Measurements from ENCODE around the gene SGPP1. TPM values are rescaled to one million over a fixed set of nuclear protein-coding genes. Genes with fewer than 3 reads are reported as not detected.
"Not testable (repeated sequence)": the region's sequence is repeated elsewhere in the genome, so short reads cannot be mapped to it uniquely, and the experiment has no call there.

Gene SGPP1
- total and polyA plus RNA-seq, 4 experiments from 2014 or later: 12.2 to 15.2 (median 12.5) TPM

DNA sequence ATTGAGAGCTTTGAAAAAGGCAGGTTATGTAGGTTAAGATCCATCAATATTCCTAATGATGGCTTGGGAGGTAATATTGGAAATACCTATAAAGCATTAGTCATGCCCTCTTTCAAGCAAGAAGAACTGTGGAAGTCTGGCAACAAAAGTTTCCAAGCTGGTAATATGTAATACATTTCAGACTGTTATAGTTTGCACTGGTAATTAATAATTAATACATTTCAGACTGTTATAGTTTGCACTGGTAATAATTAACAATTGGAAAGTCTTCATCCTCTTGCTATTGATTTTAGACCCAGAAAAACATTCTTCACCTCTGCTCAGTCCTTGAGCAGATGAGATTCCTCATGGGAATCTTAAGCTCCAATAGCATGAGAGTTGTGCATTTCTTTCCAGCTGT lies 57.2 kb downstream of the SGPP1 start:
- Histone ChIP-seq H3K9me3 (ENCODE audit: control insufficient read depth in 1 of 2, low read length in 2 of 2) (no peaks in the 10 kb centered on the region), H3K4me3 (ENCODE audit: low read length in 2 of 2) (no peak overlapping the region), H3K27ac (ENCODE audit: low read depth, low read length) (no peak overlapping the region), H3K4me1 (ENCODE audit: insufficient read depth, low read length) (no peaks in the 10 kb centered on the region), H3K36me3 (ENCODE audit: insufficient read depth, low read length) (no peaks in the 10 kb centered on the region), H3K27me3 (ENCODE audit: insufficient read depth, low read length) (no peaks in the 10 kb centered on the region)
- intact Hi-C loops (cut with micrococcal nuclease): no loop called here
- no peaks in the 10 kb centered on the region for H3K27me3 Mint-ChIP-seq
- peaks cover 0 to 1% of the 10 kb centered on the region in 2 donors for H3K36me3 Mint-ChIP-seq
- no peak overlapping the region for H3K4me3 Mint-ChIP-seq
- no peaks in the 10 kb centered on the region for H3K9me3 Mint-ChIP-seq
- H3K4me1 Mint-ChIP-seq: no peaks in the 10 kb centered on the region
- CTCF ChIA-PET (ENCODE audit: partially characterized antibody): interaction anchor here (1.0 kb wide), 1 partner anchor 99 kb away, joined by 3 read pairs; no protein-coding TSS in a partner anchor
- POLR2A ChIA-PET (ENCODE audit: partially characterized antibody): no interaction called here
- no peak overlapping the region for H3K27ac Mint-ChIP-seq
- DNase-seq: no peak

DNA sequence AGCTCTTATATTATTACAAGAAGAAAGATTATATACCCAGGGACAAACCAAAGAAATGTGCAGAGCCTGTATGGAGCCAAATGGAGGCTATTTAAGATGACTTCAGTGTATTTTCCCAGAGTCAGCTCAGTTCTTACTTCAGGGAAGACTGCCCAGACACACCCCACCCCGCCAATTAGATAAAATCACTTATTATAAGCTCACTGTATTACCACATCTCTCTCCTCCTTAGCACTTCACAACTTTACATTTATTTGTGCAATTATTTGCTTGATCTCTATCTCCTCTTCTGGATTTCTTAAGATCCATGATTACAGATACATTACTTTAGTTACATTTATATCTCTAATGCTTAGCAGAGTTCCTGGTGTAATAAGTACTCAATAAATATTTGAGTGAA lies 61.5 kb downstream of the SGPP1 start:
- no peaks in the 10 kb centered on the region for H3K27me3 ChIP-seq (ENCODE audit: insufficient read depth, low read length)
- H3K4me1 ChIP-seq (ENCODE audit: insufficient read depth, low read length): no peaks in the 10 kb centered on the region
- no peak overlapping the region for H3K4me3 ChIP-seq (ENCODE audit: low read length in 2 of 2)
- POLR2A ChIA-PET (ENCODE audit: partially characterized antibody): interaction anchor here (0.7 kb wide), 1 partner anchor 13 kb away, joined by 3 read pairs; no protein-coding TSS in a partner anchor
- Mint-ChIP-seq H3K27ac (no peak overlapping the region), H3K4me1 (no peaks in the 10 kb centered on the region), H3K36me3 (peaks cover 0 to 4% of the 10 kb centered on the region in 2 donors), H3K4me3 (no peak overlapping the region), H3K27me3 (no peaks in the 10 kb centered on the region), H3K9me3 (no peaks in the 10 kb centered on the region)
- no peaks in the 10 kb centered on the region for H3K9me3 ChIP-seq (ENCODE audit: control insufficient read depth in 1 of 2, low read length in 2 of 2)
- H3K27ac ChIP-seq (ENCODE audit: low read depth, low read length): no peak overlapping the region
- intact Hi-C loops (cut with micrococcal nuclease): no loop called here
- no peaks in the 10 kb centered on the region for H3K36me3 ChIP-seq (ENCODE audit: insufficient read depth, low read length)
- no peak for DNase-seq
- CTCF ChIA-PET (ENCODE audit: partially characterized antibody): interaction anchor here (1.1 kb wide), 1 partner anchor 16 kb away, joined by 3 read pairs; no protein-coding TSS in a partner anchor

DNA sequence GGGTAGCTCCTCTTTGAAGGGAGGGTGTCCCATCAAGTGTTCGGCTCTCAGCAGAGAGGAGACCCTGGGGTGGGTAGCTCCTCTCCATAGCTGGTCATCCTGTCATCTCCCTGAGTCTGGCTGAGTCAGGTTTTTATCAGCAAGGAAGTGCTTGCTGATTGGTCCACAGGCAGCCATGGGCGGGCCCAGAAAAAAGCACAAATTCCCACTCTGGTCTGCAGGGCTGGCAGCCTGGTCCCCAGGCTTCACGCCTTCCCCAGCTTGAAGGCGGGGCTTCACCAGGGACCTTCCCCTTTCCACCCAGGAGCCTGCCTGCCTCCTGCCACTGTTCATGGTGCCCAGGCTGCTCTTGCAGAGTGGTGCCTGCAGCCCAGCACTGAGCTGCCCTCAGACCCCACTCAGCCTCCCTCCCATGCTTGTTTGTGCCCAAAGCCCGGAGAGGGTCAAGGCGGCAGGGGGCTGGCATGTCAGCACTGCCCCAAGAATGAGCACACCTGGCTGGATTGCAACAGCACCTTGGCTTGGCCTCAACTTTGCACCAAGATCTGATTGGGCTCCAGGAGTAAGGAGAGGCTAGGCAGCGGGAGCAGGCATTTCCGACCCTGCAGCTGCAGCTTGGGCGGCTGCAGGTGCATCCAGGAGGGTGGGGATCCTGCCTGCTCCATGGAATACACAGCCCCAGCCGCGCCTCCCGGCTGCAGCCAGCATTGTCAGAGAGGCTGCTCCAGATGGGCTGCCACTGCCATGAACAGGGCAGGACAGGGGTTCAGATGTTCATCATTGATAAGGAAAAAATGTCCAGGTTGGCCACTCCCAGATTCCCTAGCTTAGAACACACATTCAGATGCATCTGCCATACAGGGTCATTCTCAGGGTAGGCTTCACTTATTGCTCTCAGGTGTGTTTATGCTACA lies 64.2 kb downstream of the SGPP1 start:
- Mint-ChIP-seq H3K36me3 (peaks cover 1 to 14% of the 10 kb centered on the region in 2 donors), H3K27me3 (no peaks in the 10 kb centered on the region), H3K4me1 (no peaks in the 10 kb centered on the region), H3K27ac (no peak overlapping the region), H3K4me3 (no peak overlapping the region), H3K9me3 (no peaks in the 10 kb centered on the region)
- Histone ChIP-seq H3K27me3 (ENCODE audit: insufficient read depth, low read length) (no peaks in the 10 kb centered on the region), H3K4me1 (ENCODE audit: insufficient read depth, low read length) (no peaks in the 10 kb centered on the region), H3K36me3 (ENCODE audit: insufficient read depth, low read length) (no peaks in the 10 kb centered on the region), H3K27ac (ENCODE audit: low read depth, low read length) (no peak overlapping the region), H3K9me3 (ENCODE audit: control insufficient read depth in 1 of 2, low read length in 2 of 2) (no peaks in the 10 kb centered on the region), H3K4me3 (ENCODE audit: low read length in 2 of 2) (no peak overlapping the region)
- CTCF ChIA-PET (ENCODE audit: partially characterized antibody): interaction anchor here (1.2 to 1.4 kb wide), 4 partner anchors 9 to 107 kb away, joined by 3 to 5 read pairs (median 4); no protein-coding TSS in a partner anchor
- POLR2A ChIA-PET (ENCODE audit: partially characterized antibody): interaction anchor here (1.2 to 1.3 kb wide), 2 partner anchors 13 to 22 kb away, joined by 4 to 7 read pairs; partner anchors contain the start of gene WDR89
- DNase-seq: no peak
- intact Hi-C loops (cut with micrococcal nuclease): no loop called here

DNA sequence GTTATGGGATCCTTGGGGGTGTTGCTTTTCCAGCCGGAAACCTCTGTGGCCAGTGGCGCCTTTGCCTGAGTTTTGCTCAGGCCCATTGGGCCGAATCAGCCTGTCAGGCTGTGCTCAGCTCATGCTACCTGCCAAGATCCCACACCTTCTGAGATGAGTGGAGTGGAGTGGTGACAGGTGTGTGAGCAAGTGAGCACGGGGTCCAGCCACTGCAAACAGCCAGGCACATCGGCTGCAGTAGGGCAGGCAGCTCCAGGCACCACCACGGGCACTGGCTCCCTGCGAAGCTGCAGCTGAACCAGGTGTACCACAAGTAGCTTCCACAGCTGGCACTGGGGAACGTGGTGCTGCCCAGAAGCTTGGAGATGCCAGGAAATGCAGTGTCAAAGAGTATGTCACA lies 65.1 kb downstream of the SGPP1 start:
- Mint-ChIP-seq H3K27me3 (no peaks in the 10 kb centered on the region), H3K4me3 (no peak overlapping the region), H3K36me3 (peaks cover 1 to 14% of the 10 kb centered on the region in 2 donors), H3K9me3 (no peaks in the 10 kb centered on the region), H3K27ac (no peak overlapping the region), H3K4me1 (no peaks in the 10 kb centered on the region)
- Histone ChIP-seq H3K36me3 (ENCODE audit: insufficient read depth, low read length) (no peaks in the 10 kb centered on the region), H3K4me3 (ENCODE audit: low read length in 2 of 2) (no peak overlapping the region), H3K27me3 (ENCODE audit: insufficient read depth, low read length) (no peaks in the 10 kb centered on the region), H3K4me1 (ENCODE audit: insufficient read depth, low read length) (no peaks in the 10 kb centered on the region), H3K27ac (ENCODE audit: low read depth, low read length) (no peak overlapping the region), H3K9me3 (ENCODE audit: control insufficient read depth in 1 of 2, low read length in 2 of 2) (no peaks in the 10 kb centered on the region)
- intact Hi-C loops (cut with micrococcal nuclease): no loop called here
- CTCF ChIA-PET (ENCODE audit: partially characterized antibody): interaction anchor here (1.2 to 1.4 kb wide), 4 partner anchors 8 to 108 kb away, joined by 3 to 5 read pairs (median 4); no protein-coding TSS in a partner anchor
- DNase-seq: no peak
- POLR2A ChIA-PET (ENCODE audit: partially characterized antibody): interaction anchor here (1.2 to 1.3 kb wide), 2 partner anchors 13 to 21 kb away, joined by 4 to 7 read pairs; partner anchors contain the start of gene WDR89

DNA sequence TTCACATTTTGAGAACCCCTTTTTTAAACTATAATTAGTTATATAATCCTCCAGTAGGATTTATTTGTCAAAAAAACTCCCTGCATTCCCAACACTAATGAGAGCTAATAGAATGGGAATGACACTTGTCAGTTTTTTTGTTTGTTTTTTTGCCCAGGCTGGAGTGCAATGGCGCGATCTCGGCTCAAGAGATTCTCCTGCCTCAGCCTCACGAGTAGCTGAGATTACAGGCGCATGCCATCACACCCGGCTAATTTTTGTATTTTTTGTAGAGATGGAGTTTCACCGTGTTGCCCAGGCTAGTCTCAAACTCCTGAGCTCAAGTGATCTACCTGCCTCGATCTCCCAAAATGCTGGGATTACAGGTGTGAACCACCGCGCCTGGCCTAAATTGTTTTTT lies 66.0 kb downstream of the SGPP1 start:
- H3K27me3 Mint-ChIP-seq; H3K9me3 ChIP-seq (ENCODE audit: control insufficient read depth in 1 of 2, low read length in 2 of 2); H3K9me3 Mint-ChIP-seq; H3K36me3 ChIP-seq (ENCODE audit: insufficient read depth, low read length); H3K4me3 Mint-ChIP-seq; intact Hi-C loops (cut with micrococcal nuclease); H3K27ac ChIP-seq (ENCODE audit: low read depth, low read length); H3K4me1 Mint-ChIP-seq; H3K4me3 ChIP-seq (ENCODE audit: low read length in 2 of 2); CTCF ChIA-PET (ENCODE audit: partially characterized antibody); H3K4me1 ChIP-seq (ENCODE audit: insufficient read depth, low read length); H3K27ac Mint-ChIP-seq; DNase-seq; H3K27me3 ChIP-seq (ENCODE audit: insufficient read depth, low read length): not testable (repeated sequence)
- peaks cover 5 to 14% of the 10 kb centered on the region in 2 donors for H3K36me3 Mint-ChIP-seq
- POLR2A ChIA-PET (ENCODE audit: partially characterized antibody): interaction anchor here (1.8 kb wide), 1 partner anchor 11 kb away, joined by 6 read pairs; no protein-coding TSS in a partner anchor

DNA sequence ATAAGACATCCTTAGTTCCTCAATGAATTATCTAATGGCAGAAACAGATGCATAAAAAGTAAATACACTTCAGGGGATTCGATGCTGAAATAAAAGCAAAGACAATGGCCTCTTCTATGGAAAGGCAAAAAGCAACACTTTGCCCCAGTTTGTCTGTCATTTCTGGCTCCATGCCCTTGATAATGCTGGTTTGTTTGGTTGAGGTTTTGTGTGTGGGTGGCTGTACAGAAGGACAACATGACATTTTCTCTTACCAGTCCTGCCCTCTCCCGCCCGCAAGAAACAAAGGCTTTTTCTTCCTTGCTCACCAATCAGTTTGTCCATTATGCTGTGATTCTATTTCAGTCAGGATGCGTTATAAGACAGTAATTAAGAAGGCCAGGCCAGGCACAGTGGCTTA lies 68.1 kb downstream of the SGPP1 start:
- Mint-ChIP-seq H3K27me3 (no peaks in the 10 kb centered on the region), H3K36me3 (peaks cover 7 to 12% of the 10 kb centered on the region in 2 donors), H3K9me3 (no peaks in the 10 kb centered on the region), H3K4me1 (no peaks in the 10 kb centered on the region), H3K27ac (no peak overlapping the region), H3K4me3 (no peak overlapping the region)
- Histone ChIP-seq H3K4me1 (ENCODE audit: insufficient read depth, low read length) (no peaks in the 10 kb centered on the region), H3K27me3 (ENCODE audit: insufficient read depth, low read length) (no peaks in the 10 kb centered on the region), H3K9me3 (ENCODE audit: control insufficient read depth in 1 of 2, low read length in 2 of 2) (no peaks in the 10 kb centered on the region), H3K27ac (ENCODE audit: low read depth, low read length) (no peak overlapping the region), H3K36me3 (ENCODE audit: insufficient read depth, low read length) (no peaks in the 10 kb centered on the region), H3K4me3 (ENCODE audit: low read length in 2 of 2) (no peak overlapping the region)
- intact Hi-C loops (cut with micrococcal nuclease): no loop called here
- ChIA-PET CTCF (ENCODE audit: partially characterized antibody) (no interaction called here), POLR2A (ENCODE audit: partially characterized antibody) (no interaction called here)
- DNase-seq: no peak

DNA sequence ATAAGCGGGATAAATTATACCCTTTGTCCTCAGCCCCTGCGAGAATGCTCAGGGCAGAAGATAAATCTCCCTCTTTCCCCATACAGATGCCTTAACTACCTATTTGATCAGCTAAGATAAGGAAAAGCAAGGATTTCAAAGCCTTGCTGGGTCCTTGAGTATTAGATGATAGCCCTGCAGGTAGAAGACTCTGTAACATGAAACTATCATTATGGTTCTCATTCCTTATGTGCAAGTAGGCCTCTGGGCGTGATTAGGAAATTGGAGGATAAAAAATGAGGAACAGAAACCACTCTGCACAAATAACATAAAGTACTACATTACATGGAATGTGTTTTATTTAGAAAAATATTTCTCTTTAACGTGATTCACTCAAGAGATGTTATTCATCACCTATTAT lies 71.7 kb downstream of the SGPP1 start:
- no peak overlapping the region for H3K4me3 ChIP-seq (ENCODE audit: low read length in 2 of 2)
- Mint-ChIP-seq H3K4me1 (peaks cover 4 to 12% (median 5%) of the 10 kb centered on the region in 4 donors), H3K4me3 (no peak overlapping the region), H3K27ac (no peak overlapping the region), H3K36me3 (peaks cover 9 to 13% of the 10 kb centered on the region in 2 donors), H3K27me3 (no peaks in the 10 kb centered on the region), H3K9me3 (no peaks in the 10 kb centered on the region)
- POLR2A ChIA-PET (ENCODE audit: partially characterized antibody): no interaction called here
- intact Hi-C loops (cut with micrococcal nuclease): no loop called here
- CTCF ChIA-PET (ENCODE audit: partially characterized antibody): no interaction called here
- H3K36me3 ChIP-seq (ENCODE audit: insufficient read depth, low read length): no peaks in the 10 kb centered on the region
- H3K27me3 ChIP-seq (ENCODE audit: insufficient read depth, low read length): no peaks in the 10 kb centered on the region
- DNase-seq: no peak
- no peak overlapping the region for H3K27ac ChIP-seq (ENCODE audit: low read depth, low read length)
- H3K9me3 ChIP-seq (ENCODE audit: control insufficient read depth in 1 of 2, low read length in 2 of 2): no peaks in the 10 kb centered on the region
- peaks cover 16% of the 10 kb centered on the region for H3K4me1 ChIP-seq (ENCODE audit: insufficient read depth, low read length)
